Stimulated activated CD8-positive, alpha-beta memory T cell treated with anti-CD3 and anti-CD28 coated beads, Interleukin-15, amount 100 ng/mL, for 48 hours (primary cell): Measurements from ENCODE around the gene INTS11.
A peak's percentile ranks its signal among the peaks of the same experiment; 100 is the strongest.

Experiments used
- DNase-seq, 2 donors: peaks; one replicate each; pipeline ENCODE4 v3.0.0-alpha.2; 2020; ENCODE audit warnings: low read depth in 2 of 2

Gene INTS11

GRCh38 chr1:1357871-1358432, 33.5 kb upstream of the INTS11 start:
- DNase-seq: no peak

- DNase-seq: no peak
These were observed 32.4 kb upstream of the INTS11 start for GRCh38 chr1:1356796-1357401.

GRCh38 chr1:1356166-1356795, 31.8 kb upstream of the INTS11 start:
- no peak for DNase-seq

DNA sequence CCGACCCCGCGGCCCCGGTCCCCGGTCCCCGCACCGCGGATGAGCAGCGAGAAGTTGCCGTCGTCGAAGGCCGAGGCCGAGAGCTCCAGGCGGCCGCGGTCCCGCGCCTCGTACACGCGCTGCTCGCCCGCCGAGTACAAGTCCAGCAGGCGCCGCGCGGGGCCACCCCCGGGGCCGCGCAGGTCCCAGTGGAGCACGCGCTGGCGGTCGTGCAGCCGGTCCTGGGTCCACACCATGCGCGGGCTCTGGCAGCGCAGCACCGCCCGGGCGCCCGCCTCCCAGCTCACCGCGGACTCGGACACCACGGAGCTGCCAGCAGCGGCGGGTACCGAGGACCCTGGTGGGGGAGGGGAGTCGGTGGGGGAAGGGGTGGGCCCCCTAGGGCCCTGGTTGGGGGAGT, 31.0 kb upstream of the INTS11 start:
- DNase-seq: no peak

DNA sequence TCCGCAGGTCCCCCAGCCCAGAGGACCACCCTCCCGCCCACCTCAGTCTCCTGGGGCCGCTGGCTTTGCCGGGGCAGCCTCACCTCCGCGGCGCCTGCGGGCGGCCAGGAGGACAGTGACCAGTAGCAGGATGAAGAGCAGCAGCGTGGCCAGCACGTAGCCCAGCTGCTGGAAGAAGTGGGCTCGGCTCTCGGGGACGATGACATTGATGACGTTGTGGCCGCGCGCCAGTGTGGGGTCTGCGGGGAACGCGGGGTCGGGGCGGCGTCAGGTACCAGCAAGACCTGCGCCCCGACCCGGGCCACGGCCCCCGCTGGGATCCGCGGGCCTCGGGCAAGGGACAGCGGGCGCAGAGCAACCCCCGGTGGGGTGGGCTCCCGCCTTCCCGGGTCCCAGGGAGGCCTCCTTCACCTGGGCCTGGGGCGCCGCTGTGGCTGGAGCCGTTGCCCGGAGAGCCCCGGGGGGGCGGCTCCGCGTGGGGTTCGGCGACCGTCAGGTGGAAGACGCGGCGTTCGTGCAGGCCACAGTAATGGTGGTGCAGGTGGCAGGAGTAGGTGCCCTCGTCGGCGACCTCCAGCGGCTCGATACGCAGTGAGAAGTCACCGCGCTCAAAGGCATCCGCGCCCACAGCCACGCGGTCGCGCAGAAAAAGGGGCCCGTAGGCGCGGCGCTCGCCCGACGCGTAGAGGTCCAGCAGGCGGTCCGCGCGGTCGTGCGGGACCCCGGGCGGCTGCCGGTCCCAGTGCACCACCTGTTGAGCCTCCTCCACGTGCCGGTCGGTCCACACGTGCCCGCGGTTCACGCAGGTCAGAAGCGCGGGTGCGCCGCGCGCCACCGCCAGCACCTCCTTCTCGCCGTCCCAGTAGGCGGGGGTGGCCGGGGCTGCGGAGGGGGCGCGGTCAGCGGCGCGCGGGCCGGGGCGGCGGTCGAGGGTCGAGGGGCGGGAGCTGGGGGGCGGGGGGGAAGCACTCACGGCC, 30.1 kb upstream of the INTS11 start:
- no peak for DNase-seq

DNA sequence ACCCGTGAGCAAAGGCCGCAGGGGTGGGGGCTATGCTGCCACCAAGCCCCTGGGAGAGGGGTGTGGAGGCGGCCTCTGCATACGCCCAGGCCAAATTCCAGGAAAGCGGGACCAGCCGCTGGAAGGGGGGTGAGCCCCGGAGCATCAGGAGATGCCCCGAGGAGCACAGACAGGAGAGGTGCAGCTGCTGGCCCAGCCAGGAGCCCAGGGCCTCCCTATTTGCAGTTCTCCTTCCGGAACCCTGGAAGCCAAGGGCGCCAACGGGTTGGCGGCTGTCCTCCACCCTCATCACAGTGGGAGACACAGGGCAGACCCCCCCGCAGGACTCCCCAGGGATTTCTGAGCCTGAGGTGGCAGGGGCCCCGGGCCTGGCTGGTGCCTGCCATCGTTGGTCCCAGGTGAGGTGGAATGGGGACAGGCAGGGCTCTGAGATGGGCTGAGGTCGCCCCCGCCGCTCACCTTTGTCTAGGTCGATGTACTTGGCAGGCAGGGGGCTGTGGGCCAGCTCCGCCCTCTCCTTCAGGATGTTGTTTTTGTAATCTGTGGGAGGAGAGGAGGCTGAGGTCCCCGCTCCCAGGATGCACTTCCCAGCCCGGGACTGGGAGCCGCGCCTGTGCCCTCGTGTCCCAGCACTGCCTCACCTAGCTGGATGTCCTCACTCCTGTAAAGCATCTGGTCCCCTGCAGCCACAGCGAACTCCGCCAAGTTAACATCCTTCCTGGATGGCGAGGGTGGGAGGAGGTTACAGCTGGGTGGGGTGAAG, 29.1 kb upstream of the INTS11 start:
- no peak for DNase-seq

GRCh38 chr1:1352786-1353388, 28.4 kb upstream of the INTS11 start:
- DNase-seq: no peak

- DNase-seq: no peak
These were observed 27.3 kb upstream of the INTS11 start for GRCh38 chr1:1351511-1352427.

GRCh38 chr1:1349256-1350012, 25.0 kb upstream of the INTS11 start, which contains the start of gene DVL1:
Gene DVL1, minus strand, starts transcription at chr1:1349418. Its CDS starts 353 bp downstream, at chr1:1349065.
- DNase-seq: peak; percentile 36 to 53

GRCh38 chr1:1348420-1349255, 24.2 kb upstream of the INTS11 start:
- no peak for DNase-seq

GRCh38 chr1:1347663-1348419, 23.4 kb upstream of the INTS11 start:
- no peak for DNase-seq

DNA sequence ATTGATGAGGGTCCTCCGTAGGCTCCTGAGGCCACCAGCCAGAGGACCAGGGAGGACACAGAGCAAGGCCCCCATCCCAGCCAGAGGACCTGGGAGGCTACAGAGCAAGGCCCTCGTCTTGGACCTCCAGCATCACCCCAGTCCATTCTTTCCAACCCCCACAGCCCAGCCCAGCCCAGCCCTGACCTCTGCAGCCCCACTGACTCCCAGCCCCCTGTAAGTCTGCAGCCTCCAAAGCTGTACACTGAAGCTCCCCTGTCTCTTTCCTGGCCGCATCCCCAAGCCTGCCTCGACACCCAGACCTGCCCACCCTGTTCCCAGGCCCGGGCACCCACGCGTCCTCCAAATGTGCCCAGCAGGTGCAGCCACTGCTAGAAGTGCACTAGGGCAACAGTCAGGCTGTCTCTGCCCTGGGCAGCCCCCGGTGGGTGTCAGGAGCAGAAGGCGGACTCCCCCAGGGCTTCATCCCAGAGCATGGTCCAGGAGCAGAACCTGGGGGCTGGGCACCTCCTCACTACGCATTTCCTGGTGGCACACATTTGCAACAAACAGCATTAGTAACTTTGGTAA, 22.7 kb upstream of the INTS11 start:
- DNase-seq: no peak

- DNase-seq: no peak
These were observed 22.0 kb upstream of the INTS11 start for GRCh38 chr1:1346501-1346890.

GRCh38 chr1:1345860-1346500, 21.5 kb upstream of the INTS11 start:
- DNase-seq: no peak

DNA sequence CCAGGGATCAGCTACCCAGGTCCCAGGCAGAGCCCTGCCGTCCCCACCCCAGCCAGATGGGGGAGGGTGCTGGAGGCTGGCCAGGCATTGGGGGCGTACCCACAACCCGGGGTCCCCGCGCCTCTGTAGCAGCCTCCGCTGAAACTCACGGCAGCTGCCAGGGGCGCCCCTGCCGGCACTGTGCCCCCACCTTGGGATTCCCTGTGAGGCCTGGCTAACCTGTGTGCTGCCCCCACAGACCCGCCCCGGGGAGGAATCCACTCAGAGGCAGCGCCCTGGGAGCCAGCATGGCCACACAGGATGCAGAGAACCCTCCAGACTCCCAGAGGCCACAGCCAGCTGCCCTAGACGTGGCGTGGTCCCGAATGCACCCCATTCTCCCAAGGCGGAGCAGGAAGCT, 20.9 kb upstream of the INTS11 start:
- DNase-seq: no peak

- DNase-seq: peak; percentile 49 to 53
These were observed 20.3 kb upstream of the INTS11 start for GRCh38 chr1:1344655-1345361.
